Stomach (tissue), 9 donors: ENCODE data around the gene LIFR. TPM values are rescaled to one million over a fixed set of nuclear protein-coding genes. Genes with fewer than 3 reads are reported as not detected.
"Not testable (repeated sequence)": the region's sequence is repeated elsewhere in the genome, so short reads cannot be mapped to it uniquely, and the experiment has no call there.

Experiments
- DNase-seq, 2 donors: peaks; one replicate each; pipeline versions ENCODE4 v3.0.0 to v3.0.0-alpha.2; 2013 to 2019
- H3K27ac ChIP-seq, 5 donors: fragments of 200-600 bp in 4 of 5; sonication (generic) in 4 of 5; one replicate each; pipeline ENCODE4 v1.5.1; 2013 to 2019; ENCODE audit warnings: mild to moderate bottlenecking in 1 of 5, moderate library complexity in 1 of 5
- H3K27me3 ChIP-seq, 3 donors: fragments of 200-600 bp; sonication (generic); one replicate each; pipeline ENCODE4 v1.5.1; 2017 to 2019; ENCODE audit warnings: mixed run types in 1 of 3
- H3K36me3 ChIP-seq, 4 donors: fragments of 200-600 bp; sonication (generic); 1 replicate in 3 of 4; 2 replicates in 1 of 4; pipeline ENCODE4 v1.5.1; 2016 to 2019
- H3K4me1 ChIP-seq, 4 donors: fragments of 200-600 bp; sonication (generic); one replicate each; pipeline ENCODE4 v1.5.1; 2016 to 2019
- H3K4me3 ChIP-seq, 4 donors: fragments of 200-600 bp; sonication (generic) in 3 of 4; one replicate each; pipeline ENCODE4 v1.5.1; 2016 to 2019; ENCODE audit warnings: mild to moderate bottlenecking in 1 of 4
- H3K9me3 ChIP-seq, 4 donors: fragments of 200-600 bp; sonication (generic); one replicate each; pipeline ENCODE4 v1.5.1; 2016 to 2019
- CTCF ChIP-seq, 7 experiments: fragments of 450-650 bp in 4 of 7; fragments of 200-600 bp in 3 of 7; sonication (generic) in 3 of 7; IDR thresholded peaks; one replicate each; pipeline ENCODE4 v1.5.1; 2016 to 2019; ENCODE audit warnings: antibody characterized with exemption in 7 of 7, control low read depth in 2 of 7, mild to moderate bottlenecking in 1 of 7
- EP300 ChIP-seq: sonication (generic); formaldehyde crosslinking; IDR thresholded peaks from one replicate; pipeline ENCODE4 v1.6.1; 2017; ENCODE audit warnings: antibody characterized with exemption
- POLR2A ChIP-seq, 4 donors: fragments of 450-650 bp; IDR thresholded peaks; one replicate each; pipeline ENCODE4 v1.6.1; 2016; ENCODE audit warnings: antibody characterized with exemption in 4 of 4, control low read depth in 2 of 4, mild to moderate bottlenecking in 1 of 4, moderate library complexity in 1 of 4
- POLR2AphosphoS5 ChIP-seq, 3 donors: sonication (generic); formaldehyde crosslinking; IDR thresholded peaks; one replicate each; pipeline ENCODE4 v1.6.1; 2016; ENCODE audit warnings: antibody characterized with exemption in 3 of 3
- WGBS, 5 donors: extraction: QIAGEN DNeasy Blood & Tissue Kit in 3 of 5; methylation state at CpG; one replicate each; pipeline versions ENCODE4 v1.1.5 to v1.1.7; 2013 to 2018; 5-methylcytosine and 5-hydroxymethylcytosine counted together
- intact Hi-C: fragments of 100-400 bp; cut with DNase I; formaldehyde crosslinking; loops from one replicate; pipeline ENCODE4 v1.15.1; 2023; ENCODE audit warnings: low total_unique reads
- polyA plus RNA-seq, 3 donors: library from polyadenylated mRNA; stranded (reverse); fragments of 200-250 nt; gene quantifications; one replicate each; pipeline ENCODE4 v1.2.3, GENCODE V29; 2013
- total RNA-seq, 5 donors: library from RNA; depleted of rRNA; stranded (reverse); fragments of >200 nt; gene quantifications; one replicate each; pipeline versions ENCODE4 v1.1.0 to v1.2.3, GENCODE V29; 2014 to 2016
- donor health status: healthy with polysubstance abuse.
- donor health status: Bipolar disorder and iron deficiency.
- donor health status: healthy.

The LIFR gene
- total and polyA plus RNA-seq, 8 donors, result 6.2 to 259 (median 45.1) TPM

DNA sequence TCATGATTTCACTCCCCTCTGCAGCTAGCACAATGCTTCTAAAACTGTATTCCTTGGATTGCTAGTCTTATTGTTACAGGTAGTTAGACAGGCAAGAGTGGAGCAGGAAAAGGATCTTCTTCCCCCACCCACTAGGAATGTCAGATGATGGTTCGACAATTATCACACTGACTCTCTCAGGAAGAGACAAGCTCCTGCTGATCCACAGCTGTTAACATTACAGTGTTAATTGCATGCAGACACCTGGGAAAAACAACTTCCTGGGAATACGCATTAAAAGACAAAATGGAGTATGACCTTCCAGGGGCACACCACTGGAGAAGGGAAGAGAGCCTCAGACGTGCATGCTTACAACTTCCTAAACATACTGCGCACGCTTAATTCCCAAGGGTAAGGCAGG lies 46.2 kb upstream of the LIFR start:
- intact Hi-C loops, result no loop called here
- H3K4me1 ChIP-seq, result peaks cover 27 to 56% (median 45%) of the 10 kb centered on the region in 4 donors
- WGBS, 5 donors, result 85 to 94% (median 92%) methylated on average over 5 of the region's 5 CpGs
- H3K27ac ChIP-seq, result peak overlapping the region in 2 of 5 donors; percentile 29 to 71
- no peaks in the 10 kb centered on the region for H3K27me3 ChIP-seq
- no peaks in the 10 kb centered on the region for H3K36me3 ChIP-seq
- no peak for DNase-seq
- H3K4me3 ChIP-seq, result no peak overlapping the region
- no peaks in the 10 kb centered on the region for H3K9me3 ChIP-seq
- no peak for TF ChIP-seq POLR2A (IDR thresholded peaks at IDR 0.05)
- no peak for TF ChIP-seq POLR2AphosphoS5 (IDR thresholded peaks at IDR 0.05)
- no peak for TF ChIP-seq EP300
- no peak for TF ChIP-seq CTCF (IDR thresholded peaks at IDR 0.05)

GRCh38 chr5:38601863-38602298 lies 45.4 kb upstream of the LIFR start:
- Histone ChIP-seq H3K27ac (peak overlapping the region; percentile 39 to 79 (median 71)), H3K36me3 (no peaks in the 10 kb centered on the region), H3K9me3 (no peaks in the 10 kb centered on the region), H3K27me3 (no peaks in the 10 kb centered on the region), H3K4me1 (peaks cover 27 to 49% (median 44%) of the 10 kb centered on the region in 4 donors), H3K4me3 (no peak overlapping the region)
- intact Hi-C loops, result no loop called here
- 46 to 60% (median 52%) methylated on average over 4 of the region's 4 CpGs for WGBS, 5 donors
- no peak for TF ChIP-seq POLR2AphosphoS5 (IDR thresholded peaks at IDR 0.05)
- TF ChIP-seq POLR2A (IDR thresholded peaks at IDR 0.05), result no peak
- TF ChIP-seq EP300, result no peak
- no peak for TF ChIP-seq CTCF (IDR thresholded peaks at IDR 0.05)
- no peak for DNase-seq

DNA sequence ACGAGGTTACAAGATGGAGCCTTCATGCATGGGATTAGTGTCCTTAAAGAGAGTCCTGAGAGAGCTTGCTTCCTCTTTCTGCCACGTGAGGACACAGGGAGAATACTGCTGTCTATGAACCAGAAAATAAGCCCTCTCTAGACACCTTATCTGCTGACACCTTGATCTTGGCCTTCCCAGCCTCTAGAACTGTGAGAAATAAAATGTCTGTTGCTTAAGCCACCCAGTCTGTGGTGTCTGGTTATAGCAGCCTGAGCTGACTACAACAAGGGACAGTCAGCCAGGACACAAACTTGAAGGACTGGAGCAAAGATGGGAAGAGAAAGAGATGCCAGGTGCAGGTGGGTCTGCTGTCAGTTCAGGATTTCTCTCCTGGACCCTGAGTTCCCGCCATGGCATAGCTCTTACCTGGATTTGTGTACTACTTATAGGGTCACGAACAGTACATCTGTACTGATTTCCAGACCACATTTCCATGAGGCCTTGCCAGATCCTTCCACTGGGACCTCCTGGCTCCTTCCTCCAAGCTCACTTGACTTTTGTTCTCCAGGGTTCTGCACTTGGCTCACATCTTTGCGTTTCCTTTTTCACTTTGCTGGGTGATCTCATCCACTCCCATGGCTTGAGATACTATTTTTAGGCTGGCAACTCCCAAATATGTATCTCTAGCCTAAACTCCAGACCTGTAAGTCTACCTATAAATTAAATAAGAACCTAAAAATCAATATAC lies 44.9 kb upstream of the LIFR start:
- Histone ChIP-seq H3K9me3 (no peaks in the 10 kb centered on the region), H3K27ac (peak overlapping the region; percentile 39 to 79 (median 71)), H3K36me3 (no peaks in the 10 kb centered on the region), H3K4me3 (no peak overlapping the region), H3K4me1 (peaks cover 27 to 45% (median 41%) of the 10 kb centered on the region in 4 donors), H3K27me3 (no peaks in the 10 kb centered on the region)
- DNase-seq, result peak; percentile 27 to 28
- TF ChIP-seq CTCF (IDR thresholded peaks at IDR 0.05) (no peak), EP300 (no peak), POLR2A (IDR thresholded peaks at IDR 0.05) (no peak), POLR2AphosphoS5 (IDR thresholded peaks at IDR 0.05) (no peak)
- WGBS, 5 donors, result 45 to 69% (median 49%) methylated on average over 5 of the region's 5 CpGs
- intact Hi-C loops, result no loop called here

GRCh38 chr5:38600329-38601045 lies 44.0 kb upstream of the LIFR start:
- Histone ChIP-seq H3K36me3 (no peaks in the 10 kb centered on the region), H3K9me3 (no peaks in the 10 kb centered on the region), H3K4me3 (no peak overlapping the region), H3K4me1 (peaks cover 27 to 43% (median 38%) of the 10 kb centered on the region in 4 donors), H3K27ac (peak overlapping the region; percentile 39 to 79 (median 68)), H3K27me3 (no peaks in the 10 kb centered on the region)
- WGBS, 5 donors, result 42 to 70% (median 55%) methylated on average over 3 of the region's 3 CpGs
- TF ChIP-seq EP300, result no peak
- no peak for TF ChIP-seq POLR2A (IDR thresholded peaks at IDR 0.05)
- TF ChIP-seq POLR2AphosphoS5 (IDR thresholded peaks at IDR 0.05), result no peak
- TF ChIP-seq CTCF (IDR thresholded peaks at IDR 0.05), result no peak
- intact Hi-C loops, result no loop called here
- DNase-seq, result no peak

GRCh38 chr5:38599751-38600150 lies 43.3 kb upstream of the LIFR start:
- DNase-seq, H3K27me3 ChIP-seq, H3K9me3 ChIP-seq, intact Hi-C loops, H3K4me3 ChIP-seq, H3K36me3 ChIP-seq: not testable (repeated sequence)
- Histone ChIP-seq H3K27ac (peak overlapping the region in 3 of 5 donors; percentile 60 to 79 (median 71)), H3K4me1 (peaks cover 29 to 43% (median 37%) of the 10 kb centered on the region in 4 donors)
